PC-3 (cell line): ENCODE data around the gene KCNN1.

ENCODE experiments used
- EZH2 ChIP-seq: fragments of 300-600 bp; sonication (generic); IDR thresholded peaks from one replicate; pipeline ENCODE4 v1.6.1; 2017; ENCODE audit warnings: antibody characterized with exemption, mild to moderate bottlenecking, low read length; ENCODE audit not compliant: unreplicated experiment
- EZH2phosphoT487 ChIP-seq: fragments of 300-600 bp; sonication (generic); IDR thresholded peaks from 2 replicates; pipeline ENCODE4 v1.6.1; 2018; ENCODE audit warnings: mild to moderate bottlenecking, antibody characterized with exemption, low read length, borderline replicate concordance
- TF ChIP-seq, protein P1 (sequence below): fragments of 300-600 bp; sonication (generic); conservative IDR thresholded peaks from 2 replicates; pipeline ENCODE4 v1.5.1; 2017; ENCODE audit warnings: antibody characterized with exemption, low read depth, mild to moderate bottlenecking, low read length

- TF ChIP-seq, protein P1, sequence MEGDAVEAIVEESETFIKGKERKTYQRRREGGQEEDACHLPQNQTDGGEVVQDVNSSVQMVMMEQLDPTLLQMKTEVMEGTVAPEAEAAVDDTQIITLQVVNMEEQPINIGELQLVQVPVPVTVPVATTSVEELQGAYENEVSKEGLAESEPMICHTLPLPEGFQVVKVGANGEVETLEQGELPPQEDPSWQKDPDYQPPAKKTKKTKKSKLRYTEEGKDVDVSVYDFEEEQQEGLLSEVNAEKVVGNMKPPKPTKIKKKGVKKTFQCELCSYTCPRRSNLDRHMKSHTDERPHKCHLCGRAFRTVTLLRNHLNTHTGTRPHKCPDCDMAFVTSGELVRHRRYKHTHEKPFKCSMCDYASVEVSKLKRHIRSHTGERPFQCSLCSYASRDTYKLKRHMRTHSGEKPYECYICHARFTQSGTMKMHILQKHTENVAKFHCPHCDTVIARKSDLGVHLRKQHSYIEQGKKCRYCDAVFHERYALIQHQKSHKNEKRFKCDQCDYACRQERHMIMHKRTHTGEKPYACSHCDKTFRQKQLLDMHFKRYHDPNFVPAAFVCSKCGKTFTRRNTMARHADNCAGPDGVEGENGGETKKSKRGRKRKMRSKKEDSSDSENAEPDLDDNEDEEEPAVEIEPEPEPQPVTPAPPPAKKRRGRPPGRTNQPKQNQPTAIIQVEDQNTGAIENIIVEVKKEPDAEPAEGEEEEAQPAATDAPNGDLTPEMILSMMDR = no peak
- TF ChIP-seq EZH2 (no peak), EZH2phosphoT487 (no peak)
These were observed 35.0 kb downstream of the KCNN1 start for GRCh38 chr19:18001777-18002345.
